GM13976 (cell line): ENCODE measurements around the gene SULT1E1.
A peak's percentile ranks its signal among the peaks of the same experiment; 100 is the strongest.

Experiments used
- DNase-seq: peaks from one replicate; pipeline ENCODE4 v3.0.0; 2012; ENCODE audit warnings: low spot score
- in situ Hi-C: fragments of 300-500 bp; cut with MboI; formaldehyde crosslinking; loops from one replicate; pipeline ENCODE4 v1.12.0; 2022; ENCODE audit warnings: low sequenced_read_pairs, mixed read lengths, inconsistent platforms; ENCODE audit not compliant: unreplicated experiment
- TF ChIP-seq, protein P1 (sequence below): IDR thresholded peaks from 2 replicates; pipeline ENCODE4 v1.5.1; 2012; ENCODE audit warnings: borderline replicate concordance, mild to moderate bottlenecking; ENCODE audit not compliant: insufficient read depth; ENCODE audit errors: extremely low read depth, missing control alignments, control extremely low read depth

The SULT1E1 gene

DNA sequence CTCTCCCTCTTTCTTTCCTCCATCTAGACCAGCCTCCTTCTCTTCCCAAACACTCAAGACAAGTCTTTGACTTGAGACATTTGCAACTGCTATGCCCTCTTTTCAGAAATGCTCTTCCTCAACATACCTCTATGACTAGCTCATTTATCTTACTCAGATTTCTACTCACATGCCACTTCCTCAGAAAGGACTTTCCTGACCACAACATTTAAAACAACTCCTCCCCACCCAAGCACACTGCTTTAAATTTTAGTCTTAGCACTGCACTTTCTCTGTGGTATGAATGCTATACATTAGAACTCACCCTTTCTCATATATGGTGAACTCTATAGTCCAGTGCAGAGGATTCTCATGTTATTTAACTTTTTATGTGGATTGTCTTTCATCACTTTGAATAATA lies 28.4 kb upstream of the SULT1E1 start:
- TF ChIP-seq, protein P1, sequence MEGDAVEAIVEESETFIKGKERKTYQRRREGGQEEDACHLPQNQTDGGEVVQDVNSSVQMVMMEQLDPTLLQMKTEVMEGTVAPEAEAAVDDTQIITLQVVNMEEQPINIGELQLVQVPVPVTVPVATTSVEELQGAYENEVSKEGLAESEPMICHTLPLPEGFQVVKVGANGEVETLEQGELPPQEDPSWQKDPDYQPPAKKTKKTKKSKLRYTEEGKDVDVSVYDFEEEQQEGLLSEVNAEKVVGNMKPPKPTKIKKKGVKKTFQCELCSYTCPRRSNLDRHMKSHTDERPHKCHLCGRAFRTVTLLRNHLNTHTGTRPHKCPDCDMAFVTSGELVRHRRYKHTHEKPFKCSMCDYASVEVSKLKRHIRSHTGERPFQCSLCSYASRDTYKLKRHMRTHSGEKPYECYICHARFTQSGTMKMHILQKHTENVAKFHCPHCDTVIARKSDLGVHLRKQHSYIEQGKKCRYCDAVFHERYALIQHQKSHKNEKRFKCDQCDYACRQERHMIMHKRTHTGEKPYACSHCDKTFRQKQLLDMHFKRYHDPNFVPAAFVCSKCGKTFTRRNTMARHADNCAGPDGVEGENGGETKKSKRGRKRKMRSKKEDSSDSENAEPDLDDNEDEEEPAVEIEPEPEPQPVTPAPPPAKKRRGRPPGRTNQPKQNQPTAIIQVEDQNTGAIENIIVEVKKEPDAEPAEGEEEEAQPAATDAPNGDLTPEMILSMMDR, result no peak
- DNase-seq, result no peak
- in situ Hi-C loops, result loop anchor here (10.0 kb wide), 1 partner anchor 184 kb away; no protein-coding TSS in a partner anchor

GRCh38 chr4:69882150-69882549 lies 22.2 kb upstream of the SULT1E1 start:
- in situ Hi-C loops, result loop anchor here (10.0 kb wide), 1 partner anchor 177 kb away; no protein-coding TSS in a partner anchor
- TF ChIP-seq, protein P1, result no peak

DNA sequence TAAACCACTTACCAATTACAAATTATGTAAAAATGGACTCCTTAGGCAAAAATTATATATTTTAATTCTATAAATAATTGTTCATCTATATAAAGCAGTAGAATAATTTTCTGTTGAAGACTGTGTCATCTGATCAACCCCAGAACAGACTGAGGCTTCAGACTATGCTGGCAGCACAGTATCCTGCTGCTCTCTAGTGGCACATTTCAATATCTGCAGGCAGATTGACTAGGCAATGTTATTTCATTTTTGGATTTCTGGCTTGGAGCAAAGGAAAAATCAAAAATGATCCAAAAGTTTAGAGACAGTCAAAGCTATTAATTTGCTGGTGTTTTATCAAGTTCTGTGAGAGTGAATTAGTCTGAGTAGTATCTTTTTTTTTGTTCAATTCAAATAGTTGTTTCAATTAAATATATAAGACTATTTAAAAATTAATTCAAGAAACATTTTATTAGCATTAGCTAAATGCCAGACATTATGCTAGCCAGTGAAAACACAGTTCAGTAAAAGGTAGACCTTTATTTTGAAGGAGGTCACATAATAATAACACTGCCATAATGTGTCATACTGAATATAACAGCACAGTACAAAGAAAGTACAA lies 21.3 kb upstream of the SULT1E1 start:
- in situ Hi-C loops, result loop anchor here (10.0 kb wide), 1 partner anchor 176 kb away; no protein-coding TSS in a partner anchor
- DNase-seq, result no peak
- TF ChIP-seq, protein P1, result peak; percentile 63

More at GRCh38 chr4:69882150-69882549, 22.2 kb upstream of the SULT1E1 start:
- DNase-seq, result no peak

DNA sequence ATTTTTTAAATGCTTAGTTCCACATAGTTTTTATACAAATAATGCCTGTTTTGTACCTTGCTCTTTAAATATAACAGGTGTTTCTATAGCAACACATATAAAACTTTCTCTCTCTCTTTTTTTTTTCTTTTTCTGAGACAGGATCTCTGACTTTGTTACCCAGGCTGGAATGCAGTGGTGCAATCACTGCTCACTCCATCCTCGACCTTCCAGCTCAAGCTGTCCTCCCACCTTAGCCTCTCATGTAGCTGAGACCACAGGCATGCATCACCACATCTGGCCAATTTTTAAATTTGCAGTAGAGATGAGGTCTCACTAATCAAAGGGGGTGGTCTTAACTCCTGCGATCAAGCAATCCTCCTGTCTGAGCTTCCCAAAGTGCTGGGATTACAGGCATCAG lies 18.3 kb upstream of the SULT1E1 start:
- TF ChIP-seq, protein P1, result no peak
- in situ Hi-C loops, result no loop called here
- no peak for DNase-seq

DNA sequence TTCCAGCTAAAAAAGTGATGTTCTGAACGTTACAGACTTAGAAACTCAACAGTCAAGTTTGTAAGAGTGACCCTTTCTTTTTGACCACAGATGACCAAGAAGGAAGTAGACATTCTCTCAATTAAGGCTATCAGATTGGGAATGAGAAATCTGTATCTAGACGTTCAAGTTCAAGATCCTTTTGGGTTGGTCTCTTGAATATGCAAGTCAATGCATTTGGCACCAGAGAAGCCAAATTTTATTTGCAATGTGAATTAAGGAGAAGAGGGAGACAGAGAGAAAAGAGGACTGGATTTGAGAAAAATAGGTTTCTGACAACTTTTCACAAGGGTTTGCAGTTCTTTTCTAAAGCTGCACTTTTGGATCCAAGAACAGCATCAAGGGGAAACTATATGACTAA lies 17.5 kb upstream of the SULT1E1 start:
- TF ChIP-seq, protein P1, result no peak
- no peak for DNase-seq
- in situ Hi-C loops, result no loop called here

DNA sequence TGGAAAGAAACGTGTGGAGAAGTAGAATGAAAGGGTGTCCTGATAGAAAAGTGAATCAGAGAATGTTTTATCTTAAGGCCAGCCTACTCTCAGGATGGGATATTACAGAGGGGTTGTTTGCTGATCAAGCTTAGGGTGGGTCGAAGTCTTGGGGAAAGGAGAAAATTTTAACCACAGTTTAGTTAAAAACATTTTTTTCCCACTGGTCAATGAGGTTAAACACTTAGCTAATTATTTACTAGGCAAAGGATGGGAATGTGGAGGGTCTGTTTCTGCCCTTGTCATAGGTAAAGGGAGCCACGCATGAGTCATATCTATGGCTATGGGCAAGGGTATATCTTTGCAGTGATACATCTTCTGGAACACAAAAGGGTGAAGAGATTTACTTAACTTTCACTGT lies 16.1 kb upstream of the SULT1E1 start:
- TF ChIP-seq, protein P1, result no peak
- in situ Hi-C loops, result no loop called here
- no peak for DNase-seq

GRCh38 chr4:69875576-69875975 lies 15.6 kb upstream of the SULT1E1 start:
- in situ Hi-C loops, result no loop called here
- DNase-seq, result no peak
- TF ChIP-seq, protein P1, result no peak
